Stomach (tissue), 9 donors: ENCODE results near the gene ELF2. TPM values are rescaled to one million over a fixed set of nuclear protein-coding genes. Genes with fewer than 3 reads are reported as not detected.
A peak's percentile ranks its signal among the peaks of the same experiment; 100 is the strongest.

Source experiments
- DNase-seq, 2 donors: peaks; one replicate each; pipeline versions ENCODE4 v3.0.0 to v3.0.0-alpha.2; 2013 to 2019
- H3K27ac ChIP-seq, 5 donors: fragments of 200-600 bp in 4 of 5; sonication (generic) in 4 of 5; one replicate each; pipeline ENCODE4 v1.5.1; 2013 to 2019; ENCODE audit warnings: mild to moderate bottlenecking in 1 of 5, moderate library complexity in 1 of 5
- H3K27me3 ChIP-seq, 3 donors: fragments of 200-600 bp; sonication (generic); one replicate each; pipeline ENCODE4 v1.5.1; 2017 to 2019; ENCODE audit warnings: mixed run types in 1 of 3
- H3K36me3 ChIP-seq, 4 donors: fragments of 200-600 bp; sonication (generic); 1 replicate in 3 of 4; 2 replicates in 1 of 4; pipeline ENCODE4 v1.5.1; 2016 to 2019
- H3K4me1 ChIP-seq, 4 donors: fragments of 200-600 bp; sonication (generic); one replicate each; pipeline ENCODE4 v1.5.1; 2016 to 2019
- H3K4me3 ChIP-seq, 4 donors: fragments of 200-600 bp; sonication (generic) in 3 of 4; one replicate each; pipeline ENCODE4 v1.5.1; 2016 to 2019; ENCODE audit warnings: mild to moderate bottlenecking in 1 of 4
- H3K9me3 ChIP-seq, 4 donors: fragments of 200-600 bp; sonication (generic); one replicate each; pipeline ENCODE4 v1.5.1; 2016 to 2019
- CTCF ChIP-seq, 7 experiments: fragments of 450-650 bp in 4 of 7; fragments of 200-600 bp in 3 of 7; sonication (generic) in 3 of 7; IDR thresholded peaks; one replicate each; pipeline ENCODE4 v1.5.1; 2016 to 2019; ENCODE audit warnings: antibody characterized with exemption in 7 of 7, control low read depth in 2 of 7, mild to moderate bottlenecking in 1 of 7
- EP300 ChIP-seq: sonication (generic); formaldehyde crosslinking; IDR thresholded peaks from one replicate; pipeline ENCODE4 v1.6.1; 2017; ENCODE audit warnings: antibody characterized with exemption
- POLR2A ChIP-seq, 4 donors: fragments of 450-650 bp; IDR thresholded peaks; one replicate each; pipeline ENCODE4 v1.6.1; 2016; ENCODE audit warnings: antibody characterized with exemption in 4 of 4, control low read depth in 2 of 4, mild to moderate bottlenecking in 1 of 4, moderate library complexity in 1 of 4
- POLR2AphosphoS5 ChIP-seq, 3 donors: sonication (generic); formaldehyde crosslinking; IDR thresholded peaks; one replicate each; pipeline ENCODE4 v1.6.1; 2016; ENCODE audit warnings: antibody characterized with exemption in 3 of 3
- WGBS, 5 donors: extraction: QIAGEN DNeasy Blood & Tissue Kit in 3 of 5; methylation state at CpG; one replicate each; pipeline versions ENCODE4 v1.1.5 to v1.1.7; 2013 to 2018; 5-methylcytosine and 5-hydroxymethylcytosine counted together
- intact Hi-C: fragments of 100-400 bp; cut with DNase I; formaldehyde crosslinking; loops from one replicate; pipeline ENCODE4 v1.15.1; 2023; ENCODE audit warnings: low total_unique reads
- polyA plus RNA-seq, 3 donors: library from polyadenylated mRNA; stranded (reverse); fragments of 200-250 nt; gene quantifications; one replicate each; pipeline ENCODE4 v1.2.3, GENCODE V29; 2013
- total RNA-seq, 5 donors: library from RNA; depleted of rRNA; stranded (reverse); fragments of >200 nt; gene quantifications; one replicate each; pipeline versions ENCODE4 v1.1.0 to v1.2.3, GENCODE V29; 2014 to 2016
- donor health status: healthy with polysubstance abuse.
- donor health status: Bipolar disorder and iron deficiency.
- donor health status: healthy.

ELF2 gene
- total and polyA plus RNA-seq, 8 donors, result 10.6 to 115 (median 36.5) TPM

- intact Hi-C loops, result no loop called here
- TF ChIP-seq CTCF (IDR thresholded peaks at IDR 0.05) (no peak), POLR2A (IDR thresholded peaks at IDR 0.05) (no peak), EP300 (no peak), POLR2AphosphoS5 (IDR thresholded peaks at IDR 0.05) (no peak)
Measured at GRCh38 chr4:139184129-139184528, 7.1 kb upstream of the ELF2 start.

GRCh38 chr4:139177869-139178619 is 1.0 kb upstream of the ELF2 start:
- H3K27me3 ChIP-seq, result no peaks in the 10 kb centered on the region
- no peaks in the 10 kb centered on the region for H3K36me3 ChIP-seq
- peaks cover 5 to 29% (median 21%) of the 10 kb centered on the region in 4 donors for H3K4me1 ChIP-seq
- H3K9me3 ChIP-seq, result no peaks in the 10 kb centered on the region
- WGBS, 5 donors, result 0 to 1% (median 1%) methylated on average over 51 to 70 of the region's 70 CpGs
- H3K4me3 ChIP-seq, result peak overlapping the region; percentile 86 to 99 (median 92)
- intact Hi-C loops, result loop anchor here (5.0 kb wide), 1 partner anchor 76 kb away; no protein-coding TSS in a partner anchor
- peak overlapping the region; percentile 98 to 100 (median 100) for H3K27ac ChIP-seq
- TF ChIP-seq EP300 (no peak), POLR2A (IDR thresholded peaks at IDR 0.05) (peak in 2 of 4 donors; percentile 19 to 88), CTCF (IDR thresholded peaks at IDR 0.05) (no peak), POLR2AphosphoS5 (IDR thresholded peaks at IDR 0.05) (peak; percentile 80 to 95 (median 92))
- peak; percentile 96 to 98 for DNase-seq

More at GRCh38 chr4:139184129-139184528, 7.1 kb upstream of the ELF2 start:
- Histone ChIP-seq H3K9me3 (no peaks in the 10 kb centered on the region), H3K27ac (no peak overlapping the region), H3K4me1 (peaks cover 0 to 3% (median 0%) of the 10 kb centered on the region in 4 donors), H3K27me3 (no peaks in the 10 kb centered on the region), H3K4me3 (no peak overlapping the region), H3K36me3 (no peaks in the 10 kb centered on the region)
- DNase-seq, result peak in 1 of 2 donors; percentile 44

GRCh38 chr4:139176302-139177048 is 543 bp downstream of the ELF2 start:
- H3K4me3 ChIP-seq, result peak overlapping the region; percentile 86 to 99 (median 92)
- peak overlapping the region; percentile 98 to 100 (median 100) for H3K27ac ChIP-seq
- DNase-seq, result peak; percentile 91 to 95
- 0 to 1% (median 0%) methylated on average over 20 to 89 of the region's 89 CpGs for WGBS, 5 donors
- no peaks in the 10 kb centered on the region for H3K36me3 ChIP-seq
- intact Hi-C loops, result loop anchor here (5.0 kb wide), 1 partner anchor 74 kb away; no protein-coding TSS in a partner anchor
- H3K4me1 ChIP-seq, result peaks cover 5 to 43% (median 33%) of the 10 kb centered on the region in 4 donors
- no peaks in the 10 kb centered on the region for H3K27me3 ChIP-seq
- TF ChIP-seq EP300 (no peak), POLR2A (IDR thresholded peaks at IDR 0.05) (peak in 1 of 4 donors; percentile 31), POLR2AphosphoS5 (IDR thresholded peaks at IDR 0.05) (peak; percentile 66 to 85 (median 83))
- H3K9me3 ChIP-seq, result no peaks in the 10 kb centered on the region

- 2 to 4% (median 3%) methylated on average over 25 to 26 of the region's 26 CpGs for WGBS, 5 donors
- H3K9me3 ChIP-seq, result no peaks in the 10 kb centered on the region
- intact Hi-C loops, result loop anchor here (5.0 kb wide), 1 partner anchor 73 kb away; no protein-coding TSS in a partner anchor
- no peak for DNase-seq
- TF ChIP-seq POLR2A (IDR thresholded peaks at IDR 0.05) (no peak), CTCF (IDR thresholded peaks at IDR 0.05) (no peak), POLR2AphosphoS5 (IDR thresholded peaks at IDR 0.05) (no peak), EP300 (no peak)
- H3K36me3 ChIP-seq, result no peaks in the 10 kb centered on the region
- no peaks in the 10 kb centered on the region for H3K27me3 ChIP-seq
- H3K27ac ChIP-seq, result peak overlapping the region; percentile 98 to 100 (median 100)
- peak overlapping the region; percentile 86 to 99 (median 92) for H3K4me3 ChIP-seq
- peaks cover 5 to 50% (median 40%) of the 10 kb centered on the region in 4 donors for H3K4me1 ChIP-seq
Measured at GRCh38 chr4:139175646-139176301, 1.2 kb downstream of the ELF2 start.
